ENCODE data around the gene TEX11. TPM values are rescaled to one million over a fixed set of nuclear protein-coding genes. Genes with fewer than 3 reads are reported as not detected.
A peak's percentile ranks its signal among the peaks of the same experiment; 100 is the strongest.

Gene TEX11
- total and polyA plus RNA-seq, 9 donors: not detected

GRCh38 chrX:70554948-70555347 is 353.6 kb downstream of the TEX11 start:
- intact Hi-C loops (cut with DNase I): loop anchor here in 2 of 4 donors (10.0 kb wide), 1 partner anchor 100 kb away; no protein-coding TSS in a partner anchor
- H3K36me3 ChIP-seq: no peaks in the 10 kb centered on the region
- TF ChIP-seq CTCF (IDR thresholded peaks at IDR 0.05) (no peak), EP300 (IDR thresholded peaks at IDR 0.05) (no peak), POLR2A (IDR thresholded peaks at IDR 0.05) (no peak)
- 32 to 48% (median 42%) methylated on average over 5 of the region's 5 CpGs for WGBS, 3 donors
- H3K4me3 ChIP-seq: no peak overlapping the region
- no peaks in the 10 kb centered on the region for H3K27me3 ChIP-seq
- H3K27ac ChIP-seq: no peak overlapping the region
- no peaks in the 10 kb centered on the region for H3K9me3 ChIP-seq
- no peaks in the 10 kb centered on the region for H3K4me1 ChIP-seq (ENCODE audit: insufficient read depth)
- no peak for DNase-seq

- no peak for TF ChIP-seq POLR2A (IDR thresholded peaks at IDR 0.05)
- no peak for TF ChIP-seq EP300 (IDR thresholded peaks at IDR 0.05)
- no peak for TF ChIP-seq CTCF (IDR thresholded peaks at IDR 0.05)
- Histone ChIP-seq H3K4me3 (no peak overlapping the region), H3K36me3 (no peaks in the 10 kb centered on the region), H3K9me3 (no peaks in the 10 kb centered on the region), H3K4me1 (ENCODE audit: insufficient read depth) (no peaks in the 10 kb centered on the region), H3K27ac (no peak overlapping the region), H3K27me3 (no peaks in the 10 kb centered on the region)
- no peak for DNase-seq
- 12 to 22% (median 19%) methylated on average over 2 of the region's 2 CpGs for WGBS, 3 donors
- intact Hi-C loops (cut with DNase I): loop anchor here in 2 of 4 donors (10.0 kb wide), 1 partner anchor 100 kb away; no protein-coding TSS in a partner anchor
Measured at GRCh38 chrX:70554523-70554922, 354.0 kb downstream of the TEX11 start.

GRCh38 chrX:70554081-70554480 is 354.4 kb downstream of the TEX11 start:
- intact Hi-C loops (cut with DNase I): loop anchor here in 2 of 4 donors (10.0 kb wide), 1 partner anchor 99 kb away; no protein-coding TSS in a partner anchor

GRCh38 chrX:70553516-70553915 is 355.0 kb downstream of the TEX11 start:
- intact Hi-C loops (cut with DNase I): loop anchor here in 2 of 4 donors (10.0 kb wide), 1 partner anchor 99 kb away; no protein-coding TSS in a partner anchor
- Histone ChIP-seq H3K27ac (no peak overlapping the region), H3K4me1 (ENCODE audit: insufficient read depth) (no peaks in the 10 kb centered on the region), H3K36me3 (no peaks in the 10 kb centered on the region), H3K9me3 (no peaks in the 10 kb centered on the region), H3K27me3 (no peaks in the 10 kb centered on the region), H3K4me3 (no peak overlapping the region)
- TF ChIP-seq CTCF (IDR thresholded peaks at IDR 0.05): no peak
- no peak for TF ChIP-seq EP300 (IDR thresholded peaks at IDR 0.05)
- no peak for TF ChIP-seq POLR2A (IDR thresholded peaks at IDR 0.05)
- DNase-seq: no peak
- 46 to 73% (median 55%) methylated on average over 1 of the region's 1 CpG for WGBS, 3 donors

More at GRCh38 chrX:70554081-70554480, 354.4 kb downstream of the TEX11 start:
- Histone ChIP-seq H3K9me3 (no peaks in the 10 kb centered on the region), H3K27me3 (no peaks in the 10 kb centered on the region), H3K4me3 (no peak overlapping the region), H3K4me1 (ENCODE audit: insufficient read depth) (no peaks in the 10 kb centered on the region), H3K36me3 (no peaks in the 10 kb centered on the region), H3K27ac (no peak overlapping the region)
- WGBS, 3 donors: 3 to 11% (median 6%) methylated on average over 2 of the region's 2 CpGs
- DNase-seq: no peak
- TF ChIP-seq CTCF (IDR thresholded peaks at IDR 0.05) (peak in 1 of 3 donors; percentile 24), POLR2A (IDR thresholded peaks at IDR 0.05) (no peak), EP300 (IDR thresholded peaks at IDR 0.05) (no peak)

Data from ovary (tissue), 9 donors.